Memory B cell (primary cell): ENCODE data around the gene TEAD1.

Source experiments
- ATAC-seq: fragments of 150-1000 bp; cut with Tn5 transposase; 2 replicates; pipeline ENCODE4 v1.10.0; 2021; ENCODE audit warnings: low read depth, mild to moderate bottlenecking, moderate library complexity
- DNase-seq, 2 donors: peaks; one replicate each; pipeline ENCODE4 v3.0.0; 2022; ENCODE audit warnings: low spot score in 2 of 2
- H3K27ac Mint-ChIP-seq: one replicate; pipeline ENCODE4 v1.8.0; 2022; ENCODE audit warnings: mild to moderate bottlenecking, moderate library complexity, mixed read lengths
- H3K27me3 Mint-ChIP-seq: one replicate; pipeline ENCODE4 v1.8.0; 2022; ENCODE audit warnings: mixed read lengths
- H3K36me3 Mint-ChIP-seq: one replicate; pipeline ENCODE4 v1.8.0; 2022; ENCODE audit warnings: mild to moderate bottlenecking, mixed read lengths
- H3K4me1 Mint-ChIP-seq: one replicate; pipeline ENCODE4 v1.8.0; 2022; ENCODE audit warnings: mixed read lengths
- H3K4me3 Mint-ChIP-seq: one replicate; pipeline ENCODE4 v1.8.0; 2022; ENCODE audit warnings: mild to moderate bottlenecking, moderate library complexity, mixed read lengths
- H3K9me3 Mint-ChIP-seq: one replicate; pipeline ENCODE4 v1.8.0; 2022; ENCODE audit warnings: mixed read lengths

Gene TEAD1

GRCh38 chr11:12979928-12980689, 305.9 kb downstream of the TEAD1 start:
- Mint-ChIP-seq H3K4me3 (no peak overlapping the region), H3K9me3 (peaks cover 2% of the 10 kb centered on the region), H3K27me3 (peaks cover 10% of the 10 kb centered on the region), H3K27ac (no peak overlapping the region), H3K36me3 (no peaks in the 10 kb centered on the region), H3K4me1 (no peaks in the 10 kb centered on the region)
- ATAC-seq: no peak
- no peak for DNase-seq

- Mint-ChIP-seq H3K27ac (no peak overlapping the region), H3K4me1 (no peaks in the 10 kb centered on the region), H3K36me3 (no peaks in the 10 kb centered on the region), H3K4me3 (no peak overlapping the region), H3K9me3 (peaks cover 2% of the 10 kb centered on the region), H3K27me3 (peaks cover 12% of the 10 kb centered on the region)
- no peak for ATAC-seq
- DNase-seq: no peak
Observed at GRCh38 chr11:12981676-12982522, 307.7 kb downstream of the TEAD1 start.

- Mint-ChIP-seq H3K27ac (no peak overlapping the region), H3K27me3 (peaks cover 10% of the 10 kb centered on the region), H3K4me1 (no peaks in the 10 kb centered on the region), H3K4me3 (no peak overlapping the region), H3K9me3 (peaks cover 2% of the 10 kb centered on the region), H3K36me3 (no peaks in the 10 kb centered on the region)
- no peak for DNase-seq
- ATAC-seq: no peak
Observed at GRCh38 chr11:12983336-12983735, 309.1 kb downstream of the TEAD1 start.

GRCh38 chr11:12986194-12986898, 312.1 kb downstream of the TEAD1 start:
- no peaks in the 10 kb centered on the region for H3K4me1 Mint-ChIP-seq
- H3K27me3 Mint-ChIP-seq: peaks cover 8% of the 10 kb centered on the region
- no peak for ATAC-seq
- H3K9me3 Mint-ChIP-seq: peaks cover 1% of the 10 kb centered on the region
- no peak for DNase-seq
- no peaks in the 10 kb centered on the region for H3K36me3 Mint-ChIP-seq
- no peak overlapping the region for H3K4me3 Mint-ChIP-seq
- H3K27ac Mint-ChIP-seq: no peak overlapping the region

- H3K9me3 Mint-ChIP-seq: no peaks in the 10 kb centered on the region
- H3K27me3 Mint-ChIP-seq: peaks cover 2% of the 10 kb centered on the region
- no peak for ATAC-seq
- no peak for DNase-seq
- no peak overlapping the region for H3K27ac Mint-ChIP-seq
- H3K4me1 Mint-ChIP-seq: no peaks in the 10 kb centered on the region
- H3K36me3 Mint-ChIP-seq: no peaks in the 10 kb centered on the region
- H3K4me3 Mint-ChIP-seq: no peak overlapping the region
Observed at GRCh38 chr11:12989428-12990161, 315.4 kb downstream of the TEAD1 start.

- DNase-seq: no peak
- Mint-ChIP-seq H3K4me1 (no peaks in the 10 kb centered on the region), H3K9me3 (no peaks in the 10 kb centered on the region), H3K27ac (no peak overlapping the region), H3K4me3 (no peak overlapping the region), H3K36me3 (no peaks in the 10 kb centered on the region), H3K27me3 (peaks cover 2% of the 10 kb centered on the region)
- no peak for ATAC-seq
Observed at GRCh38 chr11:12990162-12990480, 315.9 kb downstream of the TEAD1 start.

GRCh38 chr11:12991426-12991825, 317.2 kb downstream of the TEAD1 start:
- DNase-seq (no peak), ATAC-seq (no peak)
- Mint-ChIP-seq H3K4me1 (no peaks in the 10 kb centered on the region), H3K9me3 (no peaks in the 10 kb centered on the region), H3K36me3 (no peaks in the 10 kb centered on the region), H3K27ac (no peak overlapping the region), H3K4me3 (no peak overlapping the region), H3K27me3 (no peaks in the 10 kb centered on the region)

GRCh38 chr11:12993626-12994025, 319.4 kb downstream of the TEAD1 start:
- Mint-ChIP-seq H3K27ac (no peak overlapping the region), H3K27me3 (no peaks in the 10 kb centered on the region), H3K4me3 (no peak overlapping the region), H3K9me3 (no peaks in the 10 kb centered on the region), H3K36me3 (no peaks in the 10 kb centered on the region), H3K4me1 (no peaks in the 10 kb centered on the region)
- ATAC-seq (no peak), DNase-seq (no peak)
